K562 (cell line): ENCODE data around the gene TBC1D10A. TPM values are rescaled to one million over a fixed set of nuclear protein-coding genes. Genes with fewer than 3 reads are reported as not detected.

Experiments used
- ATAC-seq: fragments of 200-7000 bp; cut with Tn5 transposase; 3 replicates; pipeline ENCODE4 v1.9.1; 2020; ENCODE audit warnings: moderate library complexity
- BruUV-seq: library from RNA; stranded (reverse); fragments of 400-500 nt; replicated peaks from 2 replicates; lab custom pipeline; 2021; lab: Mats Ljungman, UMichigan
- CTCF ChIA-PET: fragments of 300-600 bp; formaldehyde crosslinking; extraction: SDS; loops from one replicate; lab custom pipeline; 2021; ENCODE audit warnings: low intra/inter-chr PET ratio; lab: Yijun Ruan, JAX
- POLR2A ChIA-PET: fragments of 300-600, 350-650 bp; sonication (Branson Sonifier 250); formaldehyde crosslinking; extraction: SDS; loops from one replicate; lab custom pipeline; 2021; ENCODE audit warnings: antibody characterized with exemption, inconsistent platforms; lab: Yijun Ruan, JAX
- DNase-seq, 4 experiments: peaks; one replicate each; pipeline versions ENCODE4 v3.0.0 to v3.0.0-alpha.2; 2011 to 2018; ENCODE audit warnings: low spot score in 3 of 4, mixed read lengths in 3 of 4; ENCODE audit errors: extremely low read depth in 1 of 4
- FAIRE-seq: peaks from 2 replicates; lab custom pipeline; 2011; peaks lifted over from hg19 to GRCh38; lab: Jason Lieb, UNC
- H2AFZ ChIP-seq: 2 replicates; pipeline ENCODE4 v1.6.0; 2011; ENCODE audit warnings: low read depth, low read length, control low read depth, inconsistent platforms
- H3K27ac ChIP-seq: fragments of 200-600 bp; 3 replicates; pipeline ENCODE4 v1.8.0; 2011; ENCODE audit warnings: low read depth, mild to moderate bottlenecking, control low read depth, inconsistent platforms, low read length, moderate library complexity, mixed read lengths; ENCODE audit errors: extremely low read depth
- H3K27me3 ChIP-seq, 2 experiments: fragments of 300-600 bp in 1 of 2; 2 replicates in 1 of 2; 3 replicates in 1 of 2; pipeline versions ENCODE4 v1.6.0 to v1.8.0; 2011; ENCODE audit warnings: inconsistent platforms in 2 of 2, low read length in 2 of 2, mild to moderate bottlenecking in 1 of 2, mixed read lengths in 1 of 2, moderate library complexity in 1 of 2; ENCODE audit not compliant: control insufficient read depth in 2 of 2, insufficient read depth in 2 of 2
- H3K36me3 ChIP-seq: fragments of 300-600 bp; 3 replicates; pipeline ENCODE4 v1.8.0; 2011; ENCODE audit warnings: mild to moderate bottlenecking, low read length, inconsistent platforms; ENCODE audit not compliant: control insufficient read depth, insufficient read depth
- H3K4me1 ChIP-seq, 2 experiments: fragments of 200-600 bp in 1 of 2; replicated peaks in 1 of 2; 2 replicates in 1 of 2; 3 replicates in 1 of 2; pipeline versions ENCODE4 v1.5.1 to v1.8.0; 2011; ENCODE audit warnings: inconsistent platforms in 2 of 2, low read length in 2 of 2, mild to moderate bottlenecking in 1 of 2, mixed read lengths in 1 of 2, moderate library complexity in 1 of 2; ENCODE audit not compliant: control insufficient read depth in 2 of 2, insufficient read depth in 2 of 2
- H3K4me2 ChIP-seq: 2 replicates; pipeline ENCODE4 v1.6.1; 2011; ENCODE audit warnings: low read length, control low read depth, inconsistent platforms, mixed read lengths; ENCODE audit not compliant: insufficient read depth
- H3K4me3 ChIP-seq: fragments of 200-600 bp; sonication (generic), shearing (Covaris generic); 2 replicates; pipeline ENCODE4 v1.5.1; 2016; ENCODE audit warnings: control low read depth, inconsistent platforms
- H3K79me2 ChIP-seq: fragments of 200-600 bp; 3 replicates; pipeline ENCODE4 v1.8.0; 2011; ENCODE audit warnings: low read length, inconsistent platforms; ENCODE audit not compliant: control insufficient read depth, insufficient read depth
- H3K9ac ChIP-seq, 2 experiments: 2 replicates each; pipeline versions ENCODE4 v1.6.0 to v1.6.1; 2011; ENCODE audit warnings: low read depth in 2 of 2, low read length in 2 of 2, control low read depth in 1 of 2, inconsistent platforms in 1 of 2, mild to moderate bottlenecking in 1 of 2, mixed read lengths in 1 of 2; ENCODE audit not compliant: insufficient read depth in 1 of 2
- H3K9me1 ChIP-seq: one replicate; pipeline ENCODE4 v1.6.0; 2011; ENCODE audit warnings: inconsistent platforms, mild to moderate bottlenecking, low read length, moderate library complexity; ENCODE audit not compliant: control insufficient read depth, insufficient read depth
- H3K9me3 ChIP-seq: replicated peaks from 2 replicates; pipeline ENCODE4 v1.5.1; 2011; ENCODE audit warnings: low read depth, low read length, inconsistent platforms; ENCODE audit not compliant: control insufficient read depth, insufficient read depth
- H4K20me1 ChIP-seq: replicated peaks from 2 replicates; pipeline ENCODE4 v1.6.1; 2011; ENCODE audit warnings: low read length, inconsistent platforms, mixed read lengths; ENCODE audit not compliant: control insufficient read depth, insufficient read depth
- EP400 ChIP-seq: fragments of 450-650 bp; IDR thresholded peaks from 2 replicates; pipeline ENCODE4 v1.6.1; 2017; ENCODE audit warnings: antibody characterized with exemption, mild to moderate bottlenecking, moderate library complexity
- GMEB1 ChIP-seq: fragments of 250-450 bp; sonication (Bioruptor Pico); IDR thresholded peaks from 2 replicates; pipeline ENCODE4 v1.4.0; 2020; ENCODE audit warnings: mild to moderate bottlenecking
- MAFG ChIP-seq: fragments of 450-650 bp; conservative IDR thresholded peaks from 2 replicates; pipeline ENCODE4 v1.6.1; 2016; ENCODE audit warnings: missing genetic modification characterization, missing compliant biosample characterization
- MNT ChIP-seq, 2 experiments: fragments of 450-650 bp; conservative IDR thresholded peaks; 2 replicates each; pipeline ENCODE4 v1.6.1; 2017; ENCODE audit warnings: mild to moderate bottlenecking in 2 of 2, moderate library complexity in 2 of 2
- NFXL1 ChIP-seq: fragments of 450-650 bp; formaldehyde crosslinking; IDR thresholded peaks from 2 replicates; pipeline ENCODE4 v1.4.0; 2021; ENCODE audit warnings: mild to moderate bottlenecking
- SRSF7 ChIP-seq: fragments of 200-400 bp; formaldehyde crosslinking; optimal IDR thresholded peaks from 2 replicates; pipeline ENCODE3; 2017; ENCODE audit warnings: mild to moderate bottlenecking, low read depth, low read length
- ZNF212 ChIP-seq: fragments of 450-650 bp; formaldehyde crosslinking; IDR thresholded peaks from 2 replicates; pipeline ENCODE4 v1.4.0; 2020; ENCODE audit warnings: mild to moderate bottlenecking
- ZNF217 ChIP-seq: sonication (generic); formaldehyde crosslinking; IDR thresholded peaks from 2 replicates; pipeline ENCODE4 v1.8.0; 2022; ENCODE audit warnings: mild to moderate bottlenecking, missing genetic modification reagents
- ZNF24 ChIP-seq: fragments of 450-650 bp; IDR thresholded peaks from 2 replicates; pipeline ENCODE4 v1.6.1; 2016
- WGBS: fragments of 100-300 bp; shearing (Covaris generic); methylation state at CpG from one replicate; pipeline ENCODE4 v1.1.6; 2016; ENCODE audit warnings: low coverage, mixed read lengths; ENCODE audit not compliant: insufficient coverage; ENCODE audit errors: missing lambda C conversion rate; 5-methylcytosine and 5-hydroxymethylcytosine counted together
- in situ Hi-C: fragments of 300-500 bp; cut with MboI; formaldehyde crosslinking; loops from 4 replicates; pipeline ENCODE4 v1.15.0; 2018; ENCODE audit warnings: inconsistent platforms, mixed read lengths
- intact Hi-C: fragments of 100-400 bp; cut with micrococcal nuclease; formaldehyde crosslinking; loops from 2 replicates; pipeline ENCODE4 v1.14.2; 2022
- polyA plus RNA-seq, 8 experiments: library from polyadenylated mRNA; depleted of rRNA in 4 of 8; stranded (reverse) in 5 of 8; unstranded in 3 of 8; fragments of >200 nt; fragmentation: Nextera tagmentation in 2 of 8; fragmentation: Illumina TruSeq in 1 of 8; extraction: Ambion mirVana in 2 of 8; extraction: Trizol in 1 of 8; gene quantifications; 2 replicates each; pipeline versions ENCODE4 v1.2.1 to v1.2.3, GENCODE V29; 2011 to 2014; ENCODE audit warnings: inconsistent platforms in 1 of 8, missing spikeins in 1 of 8
- total RNA-seq, 7 experiments: library from RNA; depleted of rRNA in 6 of 7; stranded (reverse); fragments of >200 nt in 6 of 7; fragmentation: Illumina TruSeq in 2 of 7; extraction: Trizol in 2 of 7; gene quantifications; 2 replicates each; pipeline versions ENCODE4 v1.2.1 to v1.2.3, GENCODE V29; 2011 to 2021; ENCODE audit warnings: low replicate concordance in 1 of 7
- TF ChIP-seq, protein P1 (sequence below): fragments of 250-450 bp; sonication (Bioruptor Pico); IDR thresholded peaks from 2 replicates; pipeline ENCODE4 v1.8.0; 2021; ENCODE audit warnings: moderate library complexity, mild to moderate bottlenecking, inconsistent platforms

The TBC1D10A gene
- total and polyA plus RNA-seq, 9 of the 15 experiments (the other 6 are each of a cell fraction or from before 2014, with no cell fraction given), result 0.13 to 10.4 (median 4.6) TPM

DNA sequence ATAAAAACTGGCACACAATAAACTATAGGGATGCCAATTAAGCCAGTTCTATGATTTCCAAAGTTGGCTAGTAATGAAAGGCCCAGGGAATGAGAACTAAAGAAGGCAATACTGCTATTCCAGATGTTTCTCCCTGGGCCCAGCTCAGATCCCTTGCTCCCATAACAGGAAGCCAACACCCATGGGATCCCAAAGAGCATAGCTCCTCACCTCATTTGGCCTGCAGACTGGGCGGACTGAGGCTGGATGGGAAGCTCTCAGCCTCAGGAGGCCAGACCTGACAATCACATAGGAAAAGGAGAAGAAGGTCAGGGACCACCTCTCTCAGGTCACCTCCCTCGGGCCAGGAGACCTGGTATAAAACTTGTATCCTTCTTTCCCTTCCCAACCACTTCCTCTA lies 5.3 kb downstream of the TBC1D10A start:
- Histone ChIP-seq H3K36me3 (peaks cover 3% of the 10 kb centered on the region; the same call in 2 of the 3 replicates), H3K9ac (no peak overlapping the region), H3K9me3 (no peaks in the 10 kb centered on the region), H3K4me1 (peaks cover 14 to 16% of the 10 kb centered on the region in 2 experiments; a peak in 4 of 5 replicates), H3K27ac (no peak overlapping the region), H3K4me2 (no peak overlapping the region), H3K27me3 (no peaks in the 10 kb centered on the region), H3K4me3 (no peak overlapping the region), H2AFZ (no peak overlapping the region), H4K20me1 (no peaks in the 10 kb centered on the region), H3K79me2 (peaks cover 11% of the 10 kb centered on the region), H3K9me1 (no peaks in the 10 kb centered on the region)
- in situ Hi-C loops, result no loop called here
- CTCF ChIA-PET, result no interaction called here
- intact Hi-C loops, result no loop called here
- ATAC-seq, result no peak
- WGBS, result 36% methylated on average over 2 of the region's 2 CpGs
- POLR2A ChIA-PET, result interaction anchor here (0.6 to 2.3 kb wide), 5 partner anchors 8 to 1955 kb away, joined by 3 to 6 read pairs (median 4); no protein-coding TSS in a partner anchor
- no peak for DNase-seq
- TF ChIP-seq GMEB1 (CRISPR knock-in tag) (no peak), ZNF24 (no peak), ZNF217 (CRISPR knock-in tag) (no peak), MAFG (tag) (no peak), NFXL1 (CRISPR knock-in tag) (no peak), EP400 (no peak), ZNF212 (CRISPR knock-in tag) (no peak), MNT (conservative IDR thresholded peaks at IDR 0.05) (no peak), SRSF7 (no peak)
- TF ChIP-seq, protein P1, sequence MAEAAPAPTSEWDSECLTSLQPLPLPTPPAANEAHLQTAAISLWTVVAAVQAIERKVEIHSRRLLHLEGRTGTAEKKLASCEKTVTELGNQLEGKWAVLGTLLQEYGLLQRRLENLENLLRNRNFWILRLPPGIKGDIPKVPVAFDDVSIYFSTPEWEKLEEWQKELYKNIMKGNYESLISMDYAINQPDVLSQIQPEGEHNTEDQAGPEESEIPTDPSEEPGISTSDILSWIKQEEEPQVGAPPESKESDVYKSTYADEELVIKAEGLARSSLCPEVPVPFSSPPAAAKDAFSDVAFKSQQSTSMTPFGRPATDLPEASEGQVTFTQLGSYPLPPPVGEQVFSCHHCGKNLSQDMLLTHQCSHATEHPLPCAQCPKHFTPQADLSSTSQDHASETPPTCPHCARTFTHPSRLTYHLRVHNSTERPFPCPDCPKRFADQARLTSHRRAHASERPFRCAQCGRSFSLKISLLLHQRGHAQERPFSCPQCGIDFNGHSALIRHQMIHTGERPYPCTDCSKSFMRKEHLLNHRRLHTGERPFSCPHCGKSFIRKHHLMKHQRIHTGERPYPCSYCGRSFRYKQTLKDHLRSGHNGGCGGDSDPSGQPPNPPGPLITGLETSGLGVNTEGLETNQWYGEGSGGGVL, result no peak
- no TSS peak for BruUV-seq
- FAIRE-seq, result no peak
